PC-3 (cell line): ENCODE measurements around the gene ILKAP.

Source experiments
- EZH2 ChIP-seq: fragments of 300-600 bp; sonication (generic); IDR thresholded peaks from one replicate; pipeline ENCODE4 v1.6.1; 2017; ENCODE audit warnings: antibody characterized with exemption, mild to moderate bottlenecking, low read length; ENCODE audit not compliant: unreplicated experiment
- TF ChIP-seq, protein P1 (sequence below): fragments of 300-600 bp; sonication (generic); conservative IDR thresholded peaks from 2 replicates; pipeline ENCODE4 v1.5.1; 2017; ENCODE audit warnings: antibody characterized with exemption, low read depth, mild to moderate bottlenecking, low read length

DNA sequence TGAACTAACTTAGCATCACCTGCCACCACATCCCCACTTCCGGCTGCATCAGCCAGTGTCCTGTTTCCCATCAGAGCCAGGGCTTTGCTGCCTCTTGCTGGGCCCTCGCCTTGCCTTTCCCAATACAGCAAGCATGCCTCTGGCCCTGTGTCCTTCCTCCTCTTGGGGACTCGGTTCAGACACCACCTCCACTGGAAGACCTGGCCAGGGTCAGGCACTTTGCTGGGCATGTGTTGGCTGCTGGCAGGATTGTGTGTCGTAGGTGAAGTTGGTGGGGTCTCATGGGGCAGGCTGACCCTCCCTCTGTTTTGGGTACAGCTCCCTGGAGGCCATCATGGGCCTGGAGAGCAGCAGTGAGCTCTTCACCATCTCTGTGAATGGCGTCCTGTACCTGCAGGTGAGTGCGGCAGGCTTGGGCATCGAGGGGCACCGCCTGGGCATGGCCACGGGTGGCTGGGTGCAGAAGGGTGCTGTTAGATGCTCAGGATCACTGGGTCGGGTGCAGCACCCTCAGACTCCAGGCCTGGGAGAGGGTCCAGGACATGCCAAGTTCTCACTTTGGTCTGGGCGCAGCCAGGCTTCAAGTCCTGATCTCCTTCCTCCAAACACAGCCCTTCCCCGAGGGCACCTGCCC lies 38.1 kb downstream of the ILKAP start:
- TF ChIP-seq EZH2: no peak
- TF ChIP-seq, protein P1, sequence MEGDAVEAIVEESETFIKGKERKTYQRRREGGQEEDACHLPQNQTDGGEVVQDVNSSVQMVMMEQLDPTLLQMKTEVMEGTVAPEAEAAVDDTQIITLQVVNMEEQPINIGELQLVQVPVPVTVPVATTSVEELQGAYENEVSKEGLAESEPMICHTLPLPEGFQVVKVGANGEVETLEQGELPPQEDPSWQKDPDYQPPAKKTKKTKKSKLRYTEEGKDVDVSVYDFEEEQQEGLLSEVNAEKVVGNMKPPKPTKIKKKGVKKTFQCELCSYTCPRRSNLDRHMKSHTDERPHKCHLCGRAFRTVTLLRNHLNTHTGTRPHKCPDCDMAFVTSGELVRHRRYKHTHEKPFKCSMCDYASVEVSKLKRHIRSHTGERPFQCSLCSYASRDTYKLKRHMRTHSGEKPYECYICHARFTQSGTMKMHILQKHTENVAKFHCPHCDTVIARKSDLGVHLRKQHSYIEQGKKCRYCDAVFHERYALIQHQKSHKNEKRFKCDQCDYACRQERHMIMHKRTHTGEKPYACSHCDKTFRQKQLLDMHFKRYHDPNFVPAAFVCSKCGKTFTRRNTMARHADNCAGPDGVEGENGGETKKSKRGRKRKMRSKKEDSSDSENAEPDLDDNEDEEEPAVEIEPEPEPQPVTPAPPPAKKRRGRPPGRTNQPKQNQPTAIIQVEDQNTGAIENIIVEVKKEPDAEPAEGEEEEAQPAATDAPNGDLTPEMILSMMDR: no peak
